Stimulated activated CD4-positive, alpha-beta T cell treated with anti-CD3 and anti-CD28 coated beads, Interleukin-4, amount 100 ng/mL, for 4 hours (primary cell): ENCODE data around the gene CEACAM16.
A peak's percentile ranks its signal among the peaks of the same experiment; 100 is the strongest.

Experiments
- DNase-seq, 2 experiments: peaks; one replicate each; pipeline ENCODE4 v3.0.0-alpha.2; 2020

CEACAM16 gene

GRCh38 chr19:44728178-44728577, 29.2 kb downstream of the CEACAM16 start:
- no peak for DNase-seq

- DNase-seq: no peak
These were observed 30.6 kb downstream of the CEACAM16 start for GRCh38 chr19:44729516-44730033.

- DNase-seq: no peak
These were observed 32.1 kb downstream of the CEACAM16 start for GRCh38 chr19:44731081-44731480.

- no peak for DNase-seq
These were observed 32.7 kb downstream of the CEACAM16 start for GRCh38 chr19:44731622-44732021.

- DNase-seq: no peak
These were observed 33.5 kb downstream of the CEACAM16 start for GRCh38 chr19:44732235-44733014.

- no peak for DNase-seq
These were observed 35.4 kb downstream of the CEACAM16 start for GRCh38 chr19:44734357-44734756.

- DNase-seq: no peak
These were observed 36.1 kb downstream of the CEACAM16 start for GRCh38 chr19:44735011-44735410.

GRCh38 chr19:44737238-44738071, 38.5 kb downstream of the CEACAM16 start:
- DNase-seq: no peak

GRCh38 chr19:44738136-44738535, 39.2 kb downstream of the CEACAM16 start:
- DNase-seq: no peak

GRCh38 chr19:44738603-44739558, 39.9 kb downstream of the CEACAM16 start:
- no peak for DNase-seq

GRCh38 chr19:44740351-44740824, 41.4 kb downstream of the CEACAM16 start:
- no peak for DNase-seq

GRCh38 chr19:44741258-44741731, 42.3 kb downstream of the CEACAM16 start:
- DNase-seq: no peak

GRCh38 chr19:44741841-44742329, 42.9 kb downstream of the CEACAM16 start:
- DNase-seq: no peak

GRCh38 chr19:44742330-44743061, 43.5 kb downstream of the CEACAM16 start:
- DNase-seq: no peak

- DNase-seq: no peak
These were observed 46.0 kb downstream of the CEACAM16 start for GRCh38 chr19:44744871-44745332.

GRCh38 chr19:44745341-44745831, 46.4 kb downstream of the CEACAM16 start:
- DNase-seq: no peak

GRCh38 chr19:44745887-44746600, 47.1 kb downstream of the CEACAM16 start:
- DNase-seq: no peak

GRCh38 chr19:44746616-44746945, 47.6 kb downstream of the CEACAM16 start:
- DNase-seq: no peak

GRCh38 chr19:44746946-44747738, 48.2 kb downstream of the CEACAM16 start:
- DNase-seq: peak; percentile 95 to 96
